ENCODE results near the gene TIMM9.
"Not testable (repeated sequence)": the region's sequence is repeated elsewhere in the genome, so short reads cannot be mapped to it uniquely, and the experiment has no call there.

Gene TIMM9

GRCh38 chr14:58427281-58428117 lies at the start of gene TIMM9, which contains the start of gene KIAA0586:
TSS of gene TIMM9 (minus strand) at chr14:58427531. CDS start at chr14:58411945, 15,586 bp downstream.
TSS of gene KIAA0586 (plus strand) at chr14:58427719. CDS start at chr14:58428265, 546 bp downstream.
- peak; percentile 95 for DNase-seq
- peak; percentile 87 for ATAC-seq

GRCh38 chr14:58476320-58476719 lies 49.0 kb upstream of the TIMM9 start:
- no peak for ATAC-seq

GRCh38 chr14:58469309-58469708 lies 42.0 kb upstream of the TIMM9 start:
- no peak for ATAC-seq

More at GRCh38 chr14:58476320-58476719, 49.0 kb upstream of the TIMM9 start:
- DNase-seq, result no peak

GRCh38 chr14:58467575-58467974 lies 40.2 kb upstream of the TIMM9 start:
- ATAC-seq (no peak), DNase-seq (no peak)

More at GRCh38 chr14:58469309-58469708, 42.0 kb upstream of the TIMM9 start:
- no peak for DNase-seq

- ATAC-seq (no peak), DNase-seq (no peak)
Measured at GRCh38 chr14:58466459-58466858, 39.1 kb upstream of the TIMM9 start.

GRCh38 chr14:58465421-58465820 lies 38.1 kb upstream of the TIMM9 start:
- ATAC-seq (no peak), DNase-seq (no peak)

GRCh38 chr14:58464652-58465051 lies 37.3 kb upstream of the TIMM9 start:
- DNase-seq (no peak), ATAC-seq (no peak)

- no peak for ATAC-seq
- no peak for DNase-seq
Measured at GRCh38 chr14:58463147-58463546, 35.8 kb upstream of the TIMM9 start.

- DNase-seq, result no peak
- ATAC-seq, result no peak
Measured at GRCh38 chr14:58460772-58461171, 33.4 kb upstream of the TIMM9 start.

- ATAC-seq, result no peak
- DNase-seq, result no peak
Measured at GRCh38 chr14:58455593-58456265, 28.4 kb upstream of the TIMM9 start.

- DNase-seq (no peak), ATAC-seq (no peak)
Measured at GRCh38 chr14:58444627-58445026, 17.3 kb upstream of the TIMM9 start.

- no peak for DNase-seq
- no peak for ATAC-seq
Measured at GRCh38 chr14:58439476-58439875, 12.1 kb upstream of the TIMM9 start.

- ATAC-seq, result peak; percentile 63
Measured at GRCh38 chr14:58430156-58430555, 2.8 kb upstream of the TIMM9 start.

GRCh38 chr14:58428118-58428683 lies 870 bp upstream of the TIMM9 start:
- peak; percentile 12 for DNase-seq
- ATAC-seq, result no peak

More at GRCh38 chr14:58430156-58430555, 2.8 kb upstream of the TIMM9 start:
- DNase-seq, result no peak

GRCh38 chr14:58426670-58427280 lies 556 bp downstream of the TIMM9 start:
- DNase-seq (peak; percentile 66), ATAC-seq (peak; percentile 58)

- ATAC-seq, DNase-seq: not testable (repeated sequence)
Measured at GRCh38 chr14:58416934-58417333, 10.4 kb downstream of the TIMM9 start.

- ATAC-seq (no peak), DNase-seq (no peak)
Measured at GRCh38 chr14:58415636-58416547, 11.4 kb downstream of the TIMM9 start.

GRCh38 chr14:58414845-58415244 lies 12.5 kb downstream of the TIMM9 start:
- ATAC-seq, result peak; percentile 52
- DNase-seq, result no peak

GRCh38 chr14:58408681-58409215 lies 18.6 kb downstream of the TIMM9 start:
- DNase-seq (no peak), ATAC-seq (no peak)

GRCh38 chr14:58401587-58401986 lies 25.7 kb downstream of the TIMM9 start:
- ATAC-seq, result no peak
- DNase-seq, result no peak

GRCh38 chr14:58398895-58399294 lies 28.4 kb downstream of the TIMM9 start:
- no peak for DNase-seq
- no peak for ATAC-seq

Measured in stimulated activated naive CD8-positive, alpha-beta T cell treated with anti-CD3 and anti-CD28 coated beads, Interleukin-15, Interleukin-2, amounts not matched to agents 100 U/mL and 50 U/mL, for 24 hours (primary cell).